Stimulated activated CD8-positive, alpha-beta memory T cell treated with anti-CD3 and anti-CD28 coated beads, Interleukin-12 subunit alpha, Interleukin-12 subunit beta, amount 100 ng/mL, for 1 hour (primary cell): ENCODE measurements around the gene CX3CR1.
"Not testable (repeated sequence)": the region's sequence is repeated elsewhere in the genome, so short reads cannot be mapped to it uniquely, and the experiment has no call there.

ENCODE experiments used
- DNase-seq: peaks from one replicate; pipeline ENCODE4 v3.0.0-alpha.2; 2020; ENCODE audit warnings: low read depth

The CX3CR1 gene, protein sequence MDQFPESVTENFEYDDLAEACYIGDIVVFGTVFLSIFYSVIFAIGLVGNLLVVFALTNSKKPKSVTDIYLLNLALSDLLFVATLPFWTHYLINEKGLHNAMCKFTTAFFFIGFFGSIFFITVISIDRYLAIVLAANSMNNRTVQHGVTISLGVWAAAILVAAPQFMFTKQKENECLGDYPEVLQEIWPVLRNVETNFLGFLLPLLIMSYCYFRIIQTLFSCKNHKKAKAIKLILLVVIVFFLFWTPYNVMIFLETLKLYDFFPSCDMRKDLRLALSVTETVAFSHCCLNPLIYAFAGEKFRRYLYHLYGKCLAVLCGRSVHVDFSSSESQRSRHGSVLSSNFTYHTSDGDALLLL

DNA sequence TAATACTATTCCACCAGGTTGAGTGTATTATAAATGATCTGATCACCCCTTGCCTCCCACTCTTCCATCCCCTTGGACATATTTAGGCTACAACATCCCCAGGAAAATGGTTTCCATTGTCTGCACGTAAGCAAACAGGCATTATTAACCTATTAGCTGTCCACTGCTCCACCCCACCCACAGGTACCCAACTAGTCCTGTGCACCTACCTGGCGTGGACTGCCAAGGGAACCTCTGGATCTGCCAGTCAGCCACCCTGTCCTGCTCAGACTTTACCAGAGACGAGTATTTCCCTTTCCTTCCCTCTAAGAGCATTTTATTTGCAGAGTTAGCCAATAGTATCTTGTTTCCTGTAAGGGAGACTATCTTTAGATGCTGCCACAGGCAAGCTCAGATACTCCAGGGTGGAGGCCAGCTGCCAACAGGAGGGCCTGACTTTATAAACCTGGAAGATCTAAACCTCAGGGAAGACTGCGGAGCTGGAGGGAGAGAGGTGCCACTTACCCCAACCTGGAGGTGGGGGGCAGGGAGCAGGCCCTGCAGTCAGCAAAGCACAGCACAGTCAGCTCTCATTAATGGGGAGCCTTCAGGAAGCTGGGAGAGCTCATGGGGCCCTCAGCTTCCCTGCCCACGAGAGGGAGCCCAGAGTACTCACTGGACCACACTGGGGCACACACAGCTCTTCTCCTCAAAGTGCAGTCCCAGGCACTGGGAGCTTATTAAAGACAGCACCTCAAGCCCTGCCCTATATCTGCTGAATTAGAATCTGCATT is at the start of gene CX3CR1:
CX3CR1 (minus strand) TSS at position 292 of the 773 bp plus-strand sequence. CDS start 13,527 bp downstream, outside the sequence.
- no peak for DNase-seq

DNA sequence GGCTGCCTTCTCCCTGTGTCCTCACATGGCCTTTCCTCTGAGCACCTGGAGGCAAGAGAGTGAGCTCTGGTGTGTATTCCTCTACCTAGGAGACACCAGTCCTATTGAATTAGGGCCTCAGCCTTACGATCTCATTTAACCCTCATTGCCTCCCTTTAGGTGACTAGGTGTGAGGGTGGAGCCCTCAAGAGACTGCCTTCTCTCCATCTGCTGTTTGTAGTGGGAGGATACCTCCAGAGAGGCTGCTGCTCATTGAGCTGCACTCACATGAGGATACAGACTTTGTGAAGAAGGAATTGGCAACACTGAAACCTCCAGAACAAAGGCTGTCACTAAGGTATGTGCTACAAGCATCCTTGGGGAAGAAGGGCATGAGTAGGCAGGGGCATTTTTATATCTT is 49.7 kb upstream of the CX3CR1 start, which contains the start of gene CCR8:
CCR8 (plus strand) TSS at position 217 of the 400 bp plus-strand sequence. CDS start 2,623 bp downstream, outside the sequence.
- DNase-seq, result no peak

DNA sequence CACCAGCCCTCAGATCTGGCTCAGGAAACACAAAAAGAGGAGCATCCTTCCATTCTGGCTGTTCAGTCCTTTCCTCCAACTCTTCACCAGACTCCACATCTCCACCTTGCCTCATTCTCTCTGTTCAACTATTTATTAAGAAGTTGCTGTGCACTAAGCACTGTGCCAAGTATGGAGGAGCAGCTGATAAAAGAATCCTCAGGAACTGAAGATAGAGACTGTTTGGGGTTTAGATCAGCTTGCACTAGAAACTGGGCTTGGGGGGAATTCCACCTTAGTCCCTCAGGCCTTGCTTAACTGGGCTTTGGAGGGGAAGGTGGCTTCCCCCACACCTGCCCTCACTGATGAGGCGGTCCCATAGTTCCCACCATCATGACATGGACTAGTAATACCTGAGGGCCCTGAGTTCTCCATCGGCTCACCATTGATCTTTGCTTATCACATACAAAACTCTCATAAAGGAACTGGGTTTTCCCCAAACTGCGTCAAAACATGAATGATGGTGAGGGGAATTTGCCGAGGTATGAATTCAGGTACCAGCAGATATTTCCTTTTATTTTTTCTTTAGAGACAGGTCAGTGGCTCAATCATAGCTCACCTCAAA is 48.0 kb upstream of the CX3CR1 start:
- no peak for DNase-seq

DNA sequence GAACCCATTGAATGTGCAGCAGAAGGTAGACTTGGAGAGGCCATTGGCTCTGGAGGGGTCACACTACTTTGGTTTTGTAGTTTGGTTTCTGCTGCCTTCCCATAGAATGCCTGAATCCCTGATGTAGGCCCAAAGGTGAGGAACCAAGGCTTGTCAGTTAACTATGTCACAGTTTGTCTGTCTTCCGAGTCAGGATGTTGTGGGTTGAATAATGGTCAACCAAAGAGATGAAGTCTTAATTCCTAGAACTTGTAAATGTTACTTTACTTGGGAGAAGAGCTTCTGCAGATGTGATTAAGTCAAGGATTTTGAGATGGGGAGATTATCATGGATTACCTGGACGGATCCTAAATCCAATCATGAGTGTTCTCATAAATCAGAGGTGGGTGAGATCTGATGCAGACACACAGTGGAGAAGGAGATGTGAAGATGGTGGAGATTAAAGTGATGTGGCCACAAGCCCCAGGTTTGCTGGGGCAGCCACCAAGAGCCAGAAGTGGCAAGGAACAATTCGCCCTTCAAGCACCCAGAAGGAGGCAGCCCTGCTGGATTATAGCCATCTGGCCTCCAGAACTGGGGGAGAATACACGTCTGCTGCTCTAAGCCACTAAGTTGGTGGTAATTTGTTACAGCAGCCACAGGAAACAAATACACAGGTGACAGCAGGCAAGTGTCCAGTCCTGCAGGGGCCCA is 47.4 kb upstream of the CX3CR1 start:
- DNase-seq, result no peak

DNA sequence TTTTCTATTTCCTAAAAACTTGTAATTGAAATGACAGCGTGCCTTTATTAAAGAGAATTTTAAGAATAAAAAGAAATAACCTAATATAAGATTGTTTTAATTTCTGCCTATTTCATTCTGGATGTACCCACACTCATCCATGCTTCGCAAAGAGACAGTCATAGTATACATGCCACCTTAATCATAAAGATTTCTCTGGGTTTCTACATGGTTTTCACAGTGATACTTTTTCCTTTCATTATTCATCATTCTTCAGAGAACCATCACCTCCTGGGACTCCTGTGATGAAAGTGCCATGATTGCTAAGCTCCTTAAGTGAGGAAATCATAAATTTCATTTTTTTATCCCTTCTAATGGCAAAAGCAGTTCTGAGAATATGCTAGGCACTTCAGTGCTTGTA is 45.4 kb upstream of the CX3CR1 start:
- DNase-seq, result no peak

DNA sequence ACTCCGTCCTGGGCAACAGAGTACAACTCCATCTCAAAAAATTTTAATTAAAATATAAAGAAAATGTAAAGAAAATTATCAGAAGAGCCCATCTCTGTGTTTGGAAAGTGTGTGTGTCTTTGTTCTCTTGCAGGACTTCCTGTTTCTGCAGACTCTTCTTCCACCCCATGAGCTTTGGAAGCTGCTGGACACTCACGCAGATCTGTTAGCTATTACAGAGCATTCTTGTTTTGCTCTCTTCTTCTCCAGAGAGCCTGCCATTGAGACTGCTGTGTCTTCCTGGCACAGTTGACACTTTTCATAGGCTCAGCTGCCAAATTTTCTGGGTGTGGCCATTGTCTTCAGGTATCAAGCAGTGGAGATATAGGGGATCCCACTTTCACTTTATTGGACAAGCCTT is 43.7 kb upstream of the CX3CR1 start:
- DNase-seq, result no peak

DNA sequence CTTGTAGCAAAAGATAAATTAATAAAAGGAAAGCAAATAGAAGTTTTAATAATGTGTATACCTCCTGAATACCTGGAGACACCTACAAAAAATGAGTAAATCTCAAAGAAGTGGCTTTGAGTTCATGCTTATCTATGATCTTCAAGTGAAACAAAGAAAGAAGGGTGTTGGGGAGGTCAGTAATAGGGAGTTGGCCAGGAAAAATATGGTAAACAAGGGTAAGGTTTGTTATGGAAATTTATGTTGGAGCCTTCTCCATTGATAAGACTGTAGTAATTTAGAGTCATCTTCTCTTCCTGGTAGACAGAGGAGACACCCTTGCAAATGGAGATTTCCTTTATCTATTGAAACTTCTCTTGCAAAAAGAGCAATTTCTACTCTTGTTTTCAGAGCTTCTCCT is 43.1 kb upstream of the CX3CR1 start:
- no peak for DNase-seq

DNA sequence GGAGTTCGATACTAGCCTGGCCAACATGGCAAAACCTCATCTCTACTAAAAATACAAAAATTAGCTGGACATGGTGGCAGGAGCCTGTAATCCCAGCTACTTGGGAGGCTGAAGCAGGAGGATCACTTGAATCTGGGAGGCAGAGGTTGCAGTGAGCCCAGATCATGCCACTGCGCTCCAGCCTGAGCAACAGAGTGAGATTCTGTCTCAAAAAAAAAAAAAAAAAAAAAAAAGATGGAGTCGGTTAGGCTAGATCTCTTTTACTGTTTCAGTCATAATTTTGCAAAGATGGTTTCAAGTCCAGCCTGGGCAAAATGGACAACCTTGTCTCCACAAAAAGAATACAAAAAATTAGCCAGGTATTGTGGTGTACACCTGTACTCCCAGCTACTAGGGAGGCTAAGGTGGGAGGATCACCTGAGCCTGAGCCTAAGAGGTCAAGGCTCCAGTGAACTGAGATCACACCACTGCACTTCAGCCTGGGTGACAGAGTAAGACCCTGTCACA is 42.4 kb upstream of the CX3CR1 start:
- DNase-seq, result not testable (repeated sequence)

DNA sequence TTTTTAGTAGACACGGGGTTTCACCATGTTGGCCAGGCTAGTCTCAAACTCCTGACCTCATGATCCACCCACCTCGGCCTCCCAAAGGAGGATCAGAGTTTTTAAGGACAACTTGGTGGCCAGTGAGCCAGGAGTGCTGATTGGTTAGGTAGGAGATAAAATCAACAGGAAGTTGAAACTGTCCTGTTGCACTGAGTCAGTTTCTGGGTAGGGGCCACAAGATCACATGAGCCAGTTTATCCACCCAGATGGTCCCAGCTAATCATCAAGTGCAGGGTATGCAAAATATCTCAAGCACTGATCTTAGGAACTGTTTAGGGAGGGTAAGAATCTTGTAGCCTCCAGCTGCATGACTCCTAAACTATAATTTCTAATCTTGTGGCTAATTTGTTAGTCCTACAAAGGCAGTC is 41.7 kb upstream of the CX3CR1 start:
- not testable (repeated sequence) for DNase-seq

DNA sequence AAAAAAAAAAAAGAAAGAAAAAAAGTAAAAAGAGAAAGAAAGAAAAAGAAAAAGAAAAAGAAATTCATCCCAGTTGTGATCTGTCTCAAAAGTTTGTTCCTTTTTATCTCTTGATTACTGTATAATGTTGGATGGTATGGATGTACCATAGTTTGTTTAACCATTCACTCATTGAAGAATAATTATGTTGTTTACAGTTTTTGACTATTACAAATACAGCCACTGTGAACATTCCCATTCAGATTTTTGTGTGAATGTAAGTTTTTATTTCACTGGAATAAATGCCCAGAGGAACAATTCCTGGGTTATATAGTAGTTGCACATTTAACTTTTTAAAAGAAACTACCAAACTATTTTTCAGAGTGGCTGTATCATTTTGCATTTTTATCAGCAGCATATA is 39.4 kb upstream of the CX3CR1 start:
- no peak for DNase-seq

DNA sequence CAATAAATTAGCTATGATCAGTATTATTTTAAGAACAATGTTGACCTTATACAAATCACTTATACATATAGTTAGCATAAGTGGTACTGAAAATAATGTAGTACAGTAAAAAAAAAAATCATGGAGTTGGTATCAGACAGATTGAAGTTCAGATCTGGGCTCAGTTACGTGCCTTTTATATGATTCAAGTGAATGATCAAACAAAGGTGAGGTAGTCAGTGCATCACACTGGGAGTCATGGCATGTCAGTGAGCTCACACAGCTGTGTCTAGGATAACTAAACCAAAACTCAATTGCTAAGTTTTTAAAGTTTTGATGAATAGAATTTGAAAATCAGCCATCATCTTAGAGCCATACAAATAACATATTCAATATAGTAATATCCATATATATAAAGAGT is 38.5 kb upstream of the CX3CR1 start:
- DNase-seq, result no peak

DNA sequence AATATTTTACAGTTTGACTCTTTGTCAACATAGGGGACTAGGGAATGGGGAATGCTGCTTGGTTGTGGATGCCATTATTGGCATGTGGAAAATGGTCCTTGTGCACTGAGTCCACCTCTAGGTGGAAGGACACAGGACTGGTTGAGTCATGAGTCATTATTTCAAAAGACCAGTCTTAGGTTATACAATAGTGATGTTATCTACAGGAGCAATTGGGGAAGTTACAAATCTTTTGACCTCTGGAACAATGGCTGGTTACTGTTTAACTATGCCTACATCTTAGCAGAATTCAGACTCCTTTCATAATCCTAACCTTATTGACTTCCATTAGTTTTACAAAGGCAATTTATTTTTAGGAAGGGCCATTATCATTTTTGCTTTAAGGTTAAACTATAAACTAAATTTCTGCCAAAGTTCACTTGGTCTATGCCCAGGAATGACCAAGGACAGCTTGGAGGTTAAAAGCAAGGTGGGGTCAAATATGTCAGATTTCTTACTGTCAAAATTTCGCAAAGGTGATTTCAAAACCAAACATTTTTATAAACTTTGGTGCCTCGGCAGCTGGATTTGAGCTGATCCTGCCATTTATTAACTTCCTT is 37.8 kb upstream of the CX3CR1 start:
- no peak for DNase-seq

DNA sequence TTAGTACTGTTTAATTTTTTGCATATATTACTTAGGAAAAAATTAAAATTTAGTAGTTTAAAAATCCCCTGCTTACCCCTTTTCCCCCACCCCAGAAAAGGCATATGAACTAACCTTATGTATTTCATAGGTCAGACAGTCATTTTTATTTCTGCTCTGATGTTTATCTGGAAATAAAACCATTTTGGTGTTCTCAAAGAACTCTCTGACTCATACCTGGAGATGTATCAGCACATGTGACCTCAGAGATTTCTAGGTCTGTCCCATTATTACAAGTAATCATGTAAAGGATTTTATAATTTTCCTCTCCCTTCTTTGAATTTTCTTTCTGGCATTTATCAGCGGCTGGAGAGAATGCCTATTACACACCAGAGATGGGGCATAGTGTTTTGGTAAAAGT is 35.6 kb upstream of the CX3CR1 start:
- no peak for DNase-seq

DNA sequence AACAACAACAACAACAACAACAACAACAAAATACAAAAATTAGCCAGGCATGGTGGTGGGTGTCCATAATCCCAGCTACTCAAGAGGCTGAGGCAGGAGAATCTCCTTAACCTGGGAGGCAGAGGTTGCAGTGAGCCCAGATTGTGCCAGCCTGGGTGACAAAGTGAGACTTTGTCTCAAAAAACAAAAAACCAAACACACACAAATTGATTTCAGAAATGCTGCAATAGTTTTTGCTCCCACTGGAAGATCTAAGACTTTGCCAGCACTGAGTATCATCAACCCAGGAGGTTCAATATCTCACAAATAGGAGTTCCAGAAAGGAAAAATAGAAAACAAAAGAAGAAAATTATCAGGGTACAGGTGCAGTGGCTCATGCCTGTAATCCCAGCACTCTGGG is 33.5 kb upstream of the CX3CR1 start:
- no peak for DNase-seq

DNA sequence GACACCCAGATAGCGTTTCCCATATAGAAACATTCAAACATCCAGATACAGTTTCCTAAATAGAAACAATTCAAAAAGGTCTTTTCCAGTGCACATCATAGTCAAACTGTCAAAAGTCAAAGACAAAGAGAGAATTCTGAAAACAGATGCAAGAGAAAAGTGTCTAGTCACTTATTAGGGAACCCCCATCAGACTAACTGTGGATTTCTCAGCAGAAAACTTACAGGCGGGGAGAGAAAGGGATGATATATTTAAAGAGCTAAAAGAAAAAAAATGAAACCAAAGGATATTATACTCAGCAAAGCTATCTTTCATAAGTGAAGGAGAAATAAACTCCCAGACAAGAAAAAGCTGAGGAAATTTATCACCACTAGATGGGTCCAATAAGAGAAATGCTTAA is 22.3 kb upstream of the CX3CR1 start:
- no peak for DNase-seq

DNA sequence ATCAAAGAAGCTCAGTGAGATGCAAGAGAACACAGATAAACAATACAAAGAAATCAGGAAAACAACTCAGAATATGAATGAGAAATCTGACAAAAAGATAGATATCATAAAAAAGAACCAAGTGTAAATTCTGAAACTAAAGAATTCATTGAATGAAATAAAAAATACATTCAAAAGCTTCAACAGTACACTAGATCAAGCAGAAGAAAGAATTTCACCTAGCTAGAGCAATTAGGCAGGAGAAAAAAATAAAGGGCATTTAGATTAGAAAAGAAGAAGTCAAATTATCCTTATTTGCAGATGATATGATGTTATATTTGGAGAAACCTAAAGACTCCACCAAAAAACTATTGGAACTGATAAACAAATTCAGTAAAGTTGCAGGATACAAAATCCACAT is 19.4 kb upstream of the CX3CR1 start:
- DNase-seq, result no peak

DNA sequence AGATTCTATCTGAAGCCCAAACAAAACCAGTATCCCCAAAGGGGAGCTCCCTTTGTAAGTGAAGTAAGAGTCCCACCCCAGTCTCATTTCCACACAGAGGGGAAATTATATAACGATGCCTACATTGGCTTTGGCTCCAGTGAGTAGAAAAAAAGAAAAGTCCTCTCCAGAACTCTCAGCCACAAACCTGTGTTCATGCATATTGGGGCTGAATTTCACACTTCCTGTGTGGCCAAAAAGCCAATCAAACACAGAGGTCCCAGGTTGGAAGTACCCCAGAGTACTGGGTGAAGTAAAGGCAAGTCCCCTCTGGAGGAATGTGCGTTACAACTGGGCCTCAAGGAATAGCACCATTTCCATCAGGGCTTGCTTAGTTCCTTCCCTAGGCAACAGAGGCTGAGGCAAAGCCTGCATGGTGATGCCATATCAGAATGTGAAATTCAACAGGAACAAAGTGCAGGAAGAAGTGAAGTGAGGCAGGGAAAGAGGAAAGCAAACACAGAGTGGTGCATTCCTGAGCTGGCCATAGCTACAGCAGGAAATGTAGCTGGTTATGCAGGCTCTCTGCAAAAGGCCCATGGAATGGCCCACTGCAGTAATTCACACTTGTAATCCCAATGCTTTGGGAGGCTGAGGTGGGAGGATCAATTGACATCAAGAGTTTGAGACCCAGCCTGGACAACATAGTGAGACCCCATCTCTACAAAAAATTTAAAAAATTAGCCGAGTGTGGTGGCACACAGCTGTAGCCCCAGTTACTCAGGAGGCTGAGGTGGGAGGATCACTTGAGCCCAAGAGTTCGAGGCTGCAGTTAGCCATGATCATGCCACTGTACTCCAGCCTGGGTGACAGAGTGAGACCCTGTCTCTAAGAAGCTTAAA is 16.6 kb upstream of the CX3CR1 start:
- no peak for DNase-seq

DNA sequence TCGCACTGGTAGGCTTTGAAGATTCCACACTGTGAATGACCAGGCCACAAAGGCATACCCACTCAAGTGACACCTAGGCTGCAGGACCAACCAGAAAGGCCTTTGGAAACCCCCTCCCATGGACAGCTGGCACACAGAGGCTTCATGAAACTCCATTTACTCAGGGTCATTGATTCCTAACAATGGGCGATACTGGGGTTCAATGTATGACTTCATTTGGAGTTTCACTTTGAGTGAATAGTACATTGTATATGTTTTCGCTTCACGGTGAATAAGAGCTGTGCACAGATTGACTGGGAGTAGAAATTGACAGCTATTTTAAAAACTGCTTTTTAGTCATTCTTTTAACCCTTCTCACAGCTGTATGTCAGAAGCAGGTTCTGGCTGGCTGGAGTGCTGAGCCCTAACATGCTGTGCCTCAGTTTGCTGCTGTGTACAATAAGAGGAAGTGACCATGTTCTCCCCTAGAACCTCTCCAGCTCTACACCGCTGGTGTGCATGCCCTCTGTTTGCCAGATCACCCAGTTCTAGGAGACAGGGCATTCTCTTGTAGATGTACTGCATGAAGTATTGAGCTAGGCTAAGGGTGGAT is 15.4 kb upstream of the CX3CR1 start:
- no peak for DNase-seq

DNA sequence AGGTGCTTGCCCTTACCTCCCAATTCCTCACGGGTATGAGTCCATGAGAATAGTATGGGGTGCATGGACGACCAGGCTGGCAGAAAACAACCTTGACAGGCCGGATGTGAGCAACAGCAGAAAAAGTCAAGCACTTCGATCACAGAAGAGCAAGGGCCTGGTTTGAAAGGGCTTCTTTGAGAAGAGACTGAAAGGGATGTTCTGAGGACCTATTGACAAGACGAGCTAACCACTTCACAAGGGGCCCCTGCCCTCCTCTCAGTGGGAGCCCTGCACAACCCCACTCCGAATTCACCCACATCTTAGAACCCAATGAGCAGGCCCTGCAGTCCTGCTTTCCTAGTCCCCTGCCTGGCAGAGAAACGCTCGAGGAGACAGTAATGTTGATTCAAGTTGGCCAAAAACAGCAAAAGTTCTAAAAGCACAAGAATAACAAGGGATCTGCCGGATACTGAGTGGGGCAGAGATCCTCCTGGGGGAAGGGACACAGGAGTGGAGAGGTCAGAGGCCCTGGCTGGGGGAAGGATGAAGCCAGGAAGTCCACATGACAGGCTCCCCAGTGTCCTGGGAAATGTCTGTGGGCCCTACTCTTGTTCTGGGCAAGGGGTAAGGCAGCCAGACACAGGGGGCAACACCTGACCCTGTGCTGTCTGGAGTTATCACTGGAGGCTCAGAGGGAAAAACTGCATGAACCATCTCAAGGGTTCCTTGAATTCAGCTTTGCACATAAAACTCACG is 14.8 kb upstream of the CX3CR1 start:
- no peak for DNase-seq

DNA sequence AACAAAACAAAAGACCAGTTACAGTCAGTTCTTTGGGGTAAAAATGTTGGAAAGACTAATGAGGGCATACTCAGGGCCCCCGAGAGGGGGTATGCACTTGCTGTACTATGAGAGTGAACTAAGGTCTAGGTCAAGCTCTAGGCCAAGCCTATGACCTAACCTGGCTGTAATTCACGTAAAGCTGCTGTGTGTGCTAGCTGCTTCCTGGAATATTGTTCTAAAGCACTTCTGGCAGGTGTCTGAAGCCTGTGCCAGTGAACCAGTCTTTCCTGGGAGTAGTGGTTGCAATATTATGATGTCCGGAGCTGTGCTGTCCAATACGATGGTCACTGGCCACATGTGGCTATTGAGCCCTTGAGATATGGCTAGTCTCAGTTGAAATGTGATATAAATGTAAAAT is 13.1 kb upstream of the CX3CR1 start:
- no peak for DNase-seq
